Endodermal cell (in vitro differentiated cells): ENCODE measurements around the gene CD53. TPM values are rescaled to one million over a fixed set of nuclear protein-coding genes. Genes with fewer than 3 reads are reported as not detected.

Experiments
- DNase-seq: peaks from one replicate; pipeline ENCODE4 v3.0.0-alpha.2; 2017
- H3K27ac ChIP-seq: 2 replicates; pipeline ENCODE4 v1.5.1; 2013; ENCODE audit warnings: mild to moderate bottlenecking, low read depth, low read length, moderate library complexity
- H3K27me3 ChIP-seq: 2 replicates; pipeline ENCODE4 v1.6.1; 2013; ENCODE audit warnings: mild to moderate bottlenecking, low read length, moderate library complexity; ENCODE audit not compliant: insufficient read depth, control insufficient read depth, poor library complexity, severe bottlenecking
- H3K36me3 ChIP-seq: 2 replicates; pipeline ENCODE4 v1.7.0; 2013; ENCODE audit warnings: mild to moderate bottlenecking, low read length, moderate library complexity; ENCODE audit not compliant: control insufficient read depth, insufficient read depth
- H3K4me1 ChIP-seq: one replicate; pipeline ENCODE4 v1.7.0; 2013; ENCODE audit warnings: low read length; ENCODE audit not compliant: control insufficient read depth, insufficient read depth
- H3K4me3 ChIP-seq: 2 replicates; pipeline ENCODE4 v1.5.1; 2013; ENCODE audit warnings: mild to moderate bottlenecking, low read length, moderate library complexity
- H3K9ac ChIP-seq: 2 replicates; pipeline ENCODE4 v1.6.1; 2013; ENCODE audit warnings: mild to moderate bottlenecking, low read length, moderate library complexity; ENCODE audit not compliant: poor library complexity, severe bottlenecking; ENCODE audit errors: extremely low read depth
- H3K9me3 ChIP-seq: 2 replicates; pipeline ENCODE4 v1.6.1; 2013; ENCODE audit warnings: mild to moderate bottlenecking, low read length, moderate library complexity; ENCODE audit not compliant: control insufficient read depth
- H3K27ac Mint-ChIP-seq: 2 replicates; pipeline ENCODE4 v1.8.0; 2020; ENCODE audit warnings: mixed read lengths
- H3K27me3 Mint-ChIP-seq: 2 replicates; pipeline ENCODE4 v1.8.0; 2021; ENCODE audit warnings: mild to moderate bottlenecking, mixed read lengths; ENCODE audit not compliant: insufficient read depth
- H3K36me3 Mint-ChIP-seq: 2 replicates; pipeline ENCODE4 v1.8.0; 2020; ENCODE audit warnings: low read depth, mixed read lengths
- H3K4me1 Mint-ChIP-seq: 2 replicates; pipeline ENCODE4 v1.8.0; 2020; ENCODE audit warnings: mixed read lengths
- H3K4me3 Mint-ChIP-seq: 2 replicates; pipeline ENCODE4 v1.8.0; 2020; ENCODE audit warnings: mild to moderate bottlenecking, moderate library complexity, mixed read lengths
- H3K9me3 Mint-ChIP-seq: 2 replicates; pipeline ENCODE4 v1.8.0; 2020; ENCODE audit warnings: mild to moderate bottlenecking, mixed read lengths
- CTCF ChIP-seq: fragments of 200-600 bp; sonication (generic); conservative IDR thresholded peaks from 2 replicates; pipeline ENCODE4 v1.5.0; 2021; ENCODE audit warnings: antibody characterized with exemption, mild to moderate bottlenecking
- WGBS, 2 experiments: methylation state at CpG; one replicate each; pipeline versions ENCODE4 v1.1.5 to v1.1.7; 2013; ENCODE audit warnings: missing lambda C conversion rate in 2 of 2, mixed read lengths in 1 of 2; ENCODE audit not compliant: insufficient coverage in 1 of 2, insufficient read length in 1 of 2; 5-methylcytosine and 5-hydroxymethylcytosine counted together
- total RNA-seq, 2 donors: library from RNA; stranded (reverse); fragmentation: NEBNext Ultra II Directional in 1 of 2; extraction: Animal tissue kit (Norgen Biotek cat#: 25700) in 1 of 2; gene quantifications; 2 replicates in 1 of 2; 3 replicates in 1 of 2; pipeline ENCODE4 v1.2.1, GENCODE V29; 2021

CD53 gene
- total RNA-seq, 2 donors from 2014 or later = not detected

GRCh38 chr1:110880708-110881374, 7.9 kb downstream of the CD53 start:
- no peak overlapping the region for H3K27ac ChIP-seq
- no peak overlapping the region for H3K9ac ChIP-seq
- no peak overlapping the region for H3K4me3 ChIP-seq
- no peak overlapping the region for H3K27ac Mint-ChIP-seq
- H3K9me3 Mint-ChIP-seq = no peaks in the 10 kb centered on the region
- no peaks in the 10 kb centered on the region for H3K27me3 ChIP-seq
- no peak for TF ChIP-seq CTCF
- no peaks in the 10 kb centered on the region for H3K36me3 ChIP-seq
- H3K4me3 Mint-ChIP-seq = no peak overlapping the region
- H3K4me1 ChIP-seq = peaks cover 7% of the 10 kb centered on the region
- H3K27me3 Mint-ChIP-seq = no peaks in the 10 kb centered on the region
- no peaks in the 10 kb centered on the region for H3K36me3 Mint-ChIP-seq
- DNase-seq = no peak
- WGBS, 2 experiments = 96% methylated on average over 2 of the region's 2 CpGs; no CpG with 5 or more reads in 1 of the 2 experiments
- H3K4me1 Mint-ChIP-seq = peaks cover 4% of the 10 kb centered on the region
- no peaks in the 10 kb centered on the region for H3K9me3 ChIP-seq

GRCh38 chr1:110888049-110888448, 15.1 kb downstream of the CD53 start:
- Histone ChIP-seq H3K36me3 (no peaks in the 10 kb centered on the region), H3K4me1 (peaks cover 8% of the 10 kb centered on the region), H3K27ac (no peak overlapping the region), H3K9me3 (no peaks in the 10 kb centered on the region), H3K4me3 (peak overlapping the region; percentile 12), H3K9ac (peak overlapping the region; percentile 45), H3K27me3 (no peaks in the 10 kb centered on the region)
- Mint-ChIP-seq H3K27me3 (no peaks in the 10 kb centered on the region), H3K27ac (no peak overlapping the region), H3K36me3 (no peaks in the 10 kb centered on the region), H3K9me3 (no peaks in the 10 kb centered on the region), H3K4me3 (no peak overlapping the region), H3K4me1 (peaks cover 7% of the 10 kb centered on the region)
- no peak for TF ChIP-seq CTCF
- no peak for DNase-seq
- 75 to 91% methylated on average over 6 of the region's 6 CpGs for WGBS, 2 experiments

GRCh38 chr1:110888641-110889040, 15.7 kb downstream of the CD53 start:
- Histone ChIP-seq H3K27me3 (no peaks in the 10 kb centered on the region), H3K4me3 (peak overlapping the region; percentile 12), H3K4me1 (peaks cover 8% of the 10 kb centered on the region), H3K9me3 (no peaks in the 10 kb centered on the region), H3K9ac (peak overlapping the region; percentile 45), H3K27ac (no peak overlapping the region), H3K36me3 (no peaks in the 10 kb centered on the region)
- H3K9me3 Mint-ChIP-seq = no peaks in the 10 kb centered on the region
- TF ChIP-seq CTCF = no peak
- DNase-seq = no peak
- H3K4me1 Mint-ChIP-seq = peaks cover 7% of the 10 kb centered on the region
- H3K4me3 Mint-ChIP-seq = no peak overlapping the region
- H3K27me3 Mint-ChIP-seq = no peaks in the 10 kb centered on the region
- no peak overlapping the region for H3K27ac Mint-ChIP-seq
- H3K36me3 Mint-ChIP-seq = no peaks in the 10 kb centered on the region
